ENCODE data around the gene CFAP119.
A peak's percentile ranks its signal among the peaks of the same experiment; 100 is the strongest.

The CFAP119 gene

DNA sequence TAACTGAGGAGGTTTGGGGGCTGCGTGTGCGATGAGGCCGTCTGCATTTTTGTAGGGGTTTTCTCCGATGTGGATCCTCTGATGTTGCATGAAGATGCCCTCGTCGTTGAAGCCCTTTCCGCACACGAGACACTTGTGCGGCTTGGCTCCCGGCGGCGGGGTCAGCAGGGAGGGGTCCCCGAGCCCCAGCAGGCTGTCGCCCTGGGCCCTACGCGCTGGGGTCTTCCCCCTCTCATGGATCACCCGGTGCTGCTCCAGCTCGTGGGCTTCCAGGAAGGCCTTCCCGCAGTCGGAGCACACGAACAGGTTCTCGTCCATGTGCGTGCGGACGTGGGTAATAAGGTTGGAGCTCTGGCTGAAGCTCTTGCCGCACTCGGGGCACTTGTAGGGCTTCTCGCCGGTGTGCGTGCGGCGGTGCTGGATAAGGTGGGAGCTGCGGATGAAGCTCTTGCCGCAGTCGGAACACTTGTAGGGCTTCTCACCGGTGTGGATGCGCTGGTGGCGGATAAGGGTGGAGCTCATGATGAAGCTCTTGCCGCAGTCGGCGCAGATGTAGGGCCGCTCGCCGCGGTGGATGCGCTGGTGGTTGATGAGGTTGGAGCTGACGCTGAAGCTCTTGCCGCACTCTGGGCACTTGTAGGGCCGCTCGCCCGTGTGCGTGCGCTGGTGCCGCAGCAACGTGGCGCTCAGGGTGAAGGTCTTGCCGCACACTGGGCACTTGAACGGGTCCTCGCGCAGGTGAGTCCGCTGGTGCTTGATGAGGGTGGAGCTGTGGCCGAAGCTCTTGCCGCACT lies 20.8 kb upstream of the CFAP119 start:
- no peak for DNase-seq (ENCODE audit: low read depth in 2 of 2)

DNA sequence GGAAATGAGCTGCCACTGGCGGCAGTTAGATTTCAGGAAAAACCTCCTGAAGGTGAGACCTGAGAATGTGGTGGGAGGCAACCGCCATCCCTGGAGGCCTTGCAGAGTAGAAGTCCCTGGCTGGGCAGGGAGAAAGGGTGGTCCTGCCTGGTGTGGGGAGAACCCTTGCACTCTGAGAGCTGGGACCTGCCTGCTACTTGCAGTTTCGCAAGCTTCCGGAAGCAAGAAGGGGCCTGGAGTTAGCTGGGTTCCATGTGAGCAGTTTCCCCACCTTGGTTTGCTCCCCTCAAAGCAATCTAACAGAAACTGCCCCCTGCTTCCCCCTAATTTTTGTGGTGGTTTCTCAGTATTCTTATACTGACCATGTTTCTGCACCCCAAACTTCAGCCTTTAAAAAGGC lies 18.7 kb upstream of the CFAP119 start:
- no peak for DNase-seq (ENCODE audit: low read depth in 2 of 2)

DNA sequence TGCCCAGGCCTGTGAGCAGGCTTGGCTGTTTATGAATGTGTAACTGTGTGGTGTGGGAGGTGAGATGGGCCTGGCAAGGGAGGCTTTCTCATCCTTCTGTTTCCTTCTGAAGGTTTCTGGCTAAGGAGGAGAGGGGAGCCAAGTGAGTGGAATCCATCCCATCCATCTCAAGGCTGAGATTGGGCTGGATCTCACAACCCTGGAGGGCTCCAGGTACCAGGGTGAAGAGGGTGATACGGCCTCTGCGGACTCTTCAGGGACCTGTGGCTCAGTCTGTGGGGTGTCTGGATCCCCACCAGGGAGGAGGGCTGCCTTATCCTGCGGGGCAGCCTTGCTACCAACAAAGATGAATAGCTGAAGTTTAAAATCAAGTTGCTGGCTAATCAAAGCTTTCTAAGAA lies 18.2 kb upstream of the CFAP119 start:
- DNase-seq (ENCODE audit: low read depth in 2 of 2), result no peak

DNA sequence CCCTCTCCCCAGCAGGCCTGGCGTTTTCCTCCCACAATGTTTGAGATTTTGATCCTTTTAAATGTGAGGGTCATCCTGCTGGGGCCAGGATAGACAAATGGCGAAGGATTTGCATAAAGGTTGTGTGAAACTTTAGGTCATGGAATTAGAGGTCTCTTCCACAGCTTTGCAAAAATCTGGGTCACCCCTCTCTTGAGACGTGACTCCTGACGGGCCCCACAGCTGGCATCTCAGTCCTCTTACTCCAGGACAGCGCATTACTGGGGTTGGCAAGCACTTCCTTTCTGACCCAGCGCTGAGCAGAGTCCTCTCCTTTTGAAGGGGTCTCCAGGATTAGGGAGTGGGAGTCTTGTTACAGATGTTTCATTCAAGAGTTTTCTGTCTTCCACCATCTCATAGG lies 17.7 kb upstream of the CFAP119 start:
- DNase-seq (ENCODE audit: low read depth in 2 of 2), result no peak

DNA sequence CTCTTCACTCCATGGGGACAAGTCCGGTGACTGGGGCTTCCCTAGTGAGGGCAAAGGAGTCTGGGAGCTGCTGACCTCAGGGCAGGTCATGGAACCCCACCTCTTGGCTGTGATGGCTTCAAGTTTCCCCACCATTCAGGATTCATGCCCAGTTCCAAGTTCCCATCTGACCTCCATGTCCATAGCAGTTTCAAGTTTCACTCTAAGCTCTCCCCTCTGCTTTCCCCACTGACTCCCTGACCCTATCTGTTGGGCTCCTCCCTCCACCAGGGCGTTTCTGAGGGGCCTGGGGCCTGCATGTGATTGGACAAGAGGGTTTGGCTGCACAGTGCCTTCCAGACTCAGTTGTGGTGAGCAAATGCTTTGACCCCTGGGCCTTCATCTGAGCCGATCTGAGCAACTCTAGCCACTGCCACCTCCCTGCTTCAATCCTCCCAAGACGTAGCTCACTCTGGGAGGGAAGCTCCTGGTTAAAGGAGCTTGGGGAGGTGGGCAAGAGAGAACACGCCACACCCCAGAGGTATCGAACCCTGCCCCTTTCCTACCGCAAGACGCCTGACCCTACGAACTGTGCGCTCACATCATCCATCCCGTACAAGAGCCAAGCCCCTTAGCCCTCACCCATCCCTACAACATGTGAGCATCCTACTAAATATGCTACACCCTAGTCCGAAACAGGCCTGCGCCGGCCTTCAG lies 16.8 kb upstream of the CFAP119 start:
- no peak for DNase-seq (ENCODE audit: low read depth in 2 of 2)

DNA sequence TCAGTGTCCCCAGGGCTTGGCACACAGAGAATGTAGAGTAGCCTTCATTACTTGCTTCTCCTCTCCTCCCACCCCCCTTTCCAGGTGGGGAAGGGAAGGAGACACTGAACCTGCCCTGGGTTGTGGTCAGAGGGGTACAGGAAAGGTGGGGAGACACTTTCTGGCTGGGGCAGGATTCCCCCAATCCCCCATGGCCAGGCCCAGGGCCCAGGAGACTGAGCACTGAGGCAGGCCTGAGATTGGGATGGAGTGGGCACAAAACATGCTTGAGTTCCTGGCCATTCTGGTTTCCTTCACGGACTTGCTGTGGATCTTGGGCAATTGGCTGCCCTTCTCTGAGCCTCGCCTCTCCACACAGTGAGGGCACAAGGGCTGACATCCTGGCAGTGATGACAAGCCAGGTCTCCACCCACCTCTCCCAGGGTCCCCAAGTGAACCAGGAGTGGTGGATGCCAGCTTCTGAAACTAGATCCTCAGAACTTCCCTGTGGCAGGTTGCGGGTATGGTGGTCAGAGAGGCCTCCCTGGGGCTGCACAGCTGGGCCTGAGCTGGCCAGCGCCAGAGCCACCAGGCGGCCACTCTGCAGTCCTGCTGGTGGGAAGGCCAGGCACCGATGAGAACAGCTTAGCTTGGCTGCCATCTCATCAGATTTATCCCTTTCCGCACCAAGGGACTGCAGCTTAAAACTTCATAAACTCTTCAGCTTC lies 15.9 kb upstream of the CFAP119 start:
- DNase-seq (ENCODE audit: low read depth in 2 of 2), result no peak

DNA sequence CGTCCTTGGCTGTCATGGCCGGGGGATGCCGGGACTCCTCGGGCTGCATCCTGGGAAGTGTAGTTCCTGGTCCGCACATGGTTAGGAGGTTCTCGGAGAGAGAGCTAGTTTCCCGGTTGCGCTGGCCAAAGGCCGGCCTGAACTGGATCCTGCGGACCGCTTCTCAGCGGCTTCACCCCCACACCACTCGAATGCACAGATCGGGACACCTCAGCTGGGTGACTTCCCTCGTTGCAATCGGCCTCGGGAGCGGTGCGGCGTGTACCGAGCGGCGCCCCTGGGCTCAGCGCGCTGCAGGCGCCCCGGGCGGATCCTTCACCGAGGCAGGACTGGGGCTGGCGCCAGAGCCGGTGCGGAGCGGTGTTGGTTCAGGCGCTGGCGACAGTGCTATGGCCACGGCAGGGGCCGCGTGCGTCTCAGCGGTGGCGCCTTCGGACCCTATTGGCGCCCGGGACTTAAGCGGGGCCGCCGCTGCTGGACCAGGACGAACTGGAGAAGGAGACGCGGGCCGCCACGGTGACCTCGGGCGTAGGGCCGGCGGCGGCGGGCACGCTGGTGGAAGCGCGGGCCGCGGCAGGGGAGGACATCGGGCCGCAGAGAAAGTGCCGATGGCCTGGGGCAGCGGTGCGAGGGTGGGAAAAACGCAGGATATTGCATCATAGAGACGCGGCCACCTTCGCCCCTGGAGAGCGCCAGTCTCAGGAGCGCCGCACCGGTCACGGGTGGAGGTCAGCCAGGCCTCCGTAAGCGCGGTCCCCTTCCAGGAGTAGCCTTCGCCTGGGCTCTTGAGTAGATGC lies 13.7 kb upstream of the CFAP119 start:
- peak; percentile 28 to 42 for DNase-seq (ENCODE audit: low read depth in 2 of 2)

DNA sequence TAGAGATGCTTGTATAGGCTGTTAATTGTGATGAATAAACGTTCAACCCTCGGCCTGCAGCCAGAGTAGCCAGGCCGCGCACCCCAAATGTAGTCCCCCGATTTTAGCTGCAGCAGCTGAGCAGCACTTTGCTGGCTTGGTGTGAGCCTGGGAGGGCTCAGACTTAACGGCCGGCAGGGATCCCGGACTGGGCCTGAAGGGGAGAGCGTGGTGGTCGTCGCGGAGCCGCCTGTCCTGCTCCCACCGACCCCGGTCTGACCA lies 13.2 kb upstream of the CFAP119 start:
- no peak for DNase-seq (ENCODE audit: low read depth in 2 of 2)

DNA sequence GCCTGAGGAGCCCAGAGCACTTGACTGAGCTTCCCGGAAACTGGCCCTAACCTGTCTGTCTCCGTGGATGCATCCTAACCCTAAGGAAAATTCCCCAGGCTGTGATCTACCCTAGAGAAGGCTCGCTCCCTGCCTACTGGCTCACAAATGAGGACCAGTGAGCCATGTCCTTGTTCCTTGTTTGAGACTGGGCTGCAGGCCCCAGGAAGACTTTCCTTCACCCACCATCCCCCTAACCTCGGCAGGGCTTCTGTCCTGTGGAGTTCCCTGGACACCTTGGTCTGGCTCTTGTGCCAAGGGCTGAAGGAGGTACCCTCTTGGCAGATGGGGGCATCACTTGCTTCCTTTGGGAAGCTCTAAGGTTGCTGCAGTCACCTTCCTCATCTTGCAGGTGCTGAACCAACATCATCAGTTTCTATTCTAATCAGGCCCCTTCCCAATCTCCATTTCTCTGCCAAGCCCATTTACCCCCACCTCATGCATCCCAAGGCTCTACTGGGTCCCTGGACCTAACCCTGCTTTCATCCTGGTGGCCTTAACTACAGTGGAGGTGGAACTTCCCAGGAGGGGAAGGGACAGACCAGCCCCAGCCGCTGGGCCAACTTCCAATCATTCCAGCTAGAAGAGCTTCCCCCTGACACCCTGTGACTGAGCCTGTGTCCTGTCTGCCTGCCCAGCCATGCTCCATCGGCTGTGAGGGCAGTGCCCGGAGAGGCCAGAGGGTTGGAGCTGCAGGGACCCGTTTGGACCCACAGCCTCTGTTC lies 12.7 kb upstream of the CFAP119 start:
- DNase-seq (ENCODE audit: low read depth in 2 of 2), result no peak

DNA sequence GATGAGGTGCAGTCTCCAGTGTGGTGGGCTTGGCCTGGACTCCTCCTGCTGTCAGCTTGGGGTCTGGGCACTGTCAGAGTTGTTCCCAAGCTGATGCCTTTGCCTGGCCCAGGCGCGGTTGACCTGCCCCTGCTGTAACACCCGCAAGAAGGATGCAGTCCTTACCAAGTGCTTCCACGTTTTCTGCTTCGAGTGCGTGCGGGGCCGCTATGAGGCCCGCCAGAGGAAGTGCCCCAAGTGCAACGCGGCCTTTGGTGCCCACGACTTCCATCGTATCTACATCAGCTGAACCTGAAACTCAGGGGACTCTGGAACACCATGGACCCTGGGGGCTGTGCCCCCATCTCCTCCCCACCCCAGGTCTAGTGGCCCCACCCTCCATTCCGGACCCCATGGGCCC lies 12.0 kb upstream of the CFAP119 start:
- DNase-seq (ENCODE audit: low read depth in 2 of 2), result no peak

DNA sequence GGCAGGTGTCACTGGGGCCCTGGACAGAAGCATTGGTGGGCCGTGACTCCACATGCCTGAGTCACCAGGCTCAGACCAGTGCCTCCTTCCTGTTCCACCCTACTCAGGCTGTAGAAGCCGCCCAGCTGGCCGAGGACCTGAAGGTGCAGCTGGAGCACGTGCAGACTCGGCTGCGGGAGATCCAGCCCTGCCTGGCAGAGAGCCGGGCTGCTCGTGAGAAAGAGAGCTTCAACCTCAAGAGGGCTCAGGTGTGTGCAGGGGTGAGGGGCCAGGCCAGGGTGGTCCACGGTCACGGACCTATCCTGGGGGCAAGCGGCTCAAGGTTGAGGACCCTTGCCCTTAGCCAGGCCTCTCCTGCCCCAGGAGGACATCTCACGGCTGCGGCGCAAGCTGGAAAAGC lies 9.9 kb upstream of the CFAP119 start:
- no peak for DNase-seq (ENCODE audit: low read depth in 2 of 2)

DNA sequence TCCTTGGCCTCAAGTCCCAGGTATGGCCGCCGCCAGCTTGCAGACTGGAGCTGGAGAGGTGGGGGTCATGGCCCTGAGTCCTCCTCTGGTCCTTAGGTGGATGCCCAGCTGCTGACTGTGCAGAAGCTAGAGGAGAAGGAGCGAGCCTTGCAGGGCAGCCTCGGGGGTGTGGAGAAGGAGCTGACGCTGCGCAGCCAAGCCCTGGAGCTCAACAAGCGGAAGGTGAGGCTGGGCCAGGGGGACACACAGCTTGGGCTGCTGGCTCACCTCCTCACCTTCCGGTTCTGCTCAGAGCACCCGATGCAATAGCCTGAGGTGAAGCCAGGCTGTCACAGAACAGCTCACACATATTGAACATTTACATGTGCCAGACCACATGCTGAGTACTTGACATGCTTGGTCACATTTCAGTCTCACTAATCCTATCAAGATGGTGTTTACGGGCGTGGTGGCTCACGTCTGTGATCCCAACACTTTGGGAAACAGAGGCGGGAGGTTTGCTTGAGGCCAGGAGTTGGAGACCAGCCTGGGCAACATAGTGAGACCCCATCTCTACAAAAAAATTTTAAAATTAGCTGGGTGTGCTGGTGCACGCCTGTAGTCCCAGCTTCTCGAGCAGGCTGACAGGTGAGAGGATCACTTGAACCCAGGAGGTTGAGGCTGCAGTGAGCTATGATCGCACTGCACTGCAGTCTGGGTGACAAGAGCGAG lies 7.7 kb upstream of the CFAP119 start:
- no peak for DNase-seq (ENCODE audit: low read depth in 2 of 2)

DNA sequence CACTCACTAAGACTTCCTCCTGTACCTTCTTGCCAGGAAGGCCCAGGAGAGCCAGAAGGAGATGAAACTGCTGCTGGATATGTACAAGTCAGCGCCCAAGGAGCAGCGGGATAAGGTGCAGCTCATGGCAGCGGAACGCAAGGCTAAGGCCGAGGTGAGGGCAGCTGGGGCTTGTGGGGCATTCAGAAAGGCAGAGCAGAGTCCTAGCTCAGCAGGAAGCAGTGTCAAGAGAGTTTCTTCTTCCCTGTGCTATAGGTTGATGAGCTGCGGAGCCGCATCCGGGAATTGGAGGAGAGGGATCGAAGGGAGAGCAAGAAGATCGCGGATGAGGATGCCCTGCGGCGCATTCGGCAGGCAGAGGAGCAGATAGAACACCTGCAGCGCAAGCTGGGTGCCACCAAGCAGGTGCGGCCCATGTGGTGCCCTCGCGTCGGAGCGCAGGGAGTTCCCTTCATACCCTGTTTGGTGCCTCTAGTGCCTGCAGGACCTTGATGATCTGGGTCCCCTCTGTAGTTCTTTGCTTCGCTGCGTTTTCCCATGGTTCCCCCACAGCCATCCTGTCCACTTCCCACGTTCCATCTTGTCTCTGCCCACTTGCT lies 6.8 kb upstream of the CFAP119 start:
- no peak for DNase-seq (ENCODE audit: low read depth in 2 of 2)

DNA sequence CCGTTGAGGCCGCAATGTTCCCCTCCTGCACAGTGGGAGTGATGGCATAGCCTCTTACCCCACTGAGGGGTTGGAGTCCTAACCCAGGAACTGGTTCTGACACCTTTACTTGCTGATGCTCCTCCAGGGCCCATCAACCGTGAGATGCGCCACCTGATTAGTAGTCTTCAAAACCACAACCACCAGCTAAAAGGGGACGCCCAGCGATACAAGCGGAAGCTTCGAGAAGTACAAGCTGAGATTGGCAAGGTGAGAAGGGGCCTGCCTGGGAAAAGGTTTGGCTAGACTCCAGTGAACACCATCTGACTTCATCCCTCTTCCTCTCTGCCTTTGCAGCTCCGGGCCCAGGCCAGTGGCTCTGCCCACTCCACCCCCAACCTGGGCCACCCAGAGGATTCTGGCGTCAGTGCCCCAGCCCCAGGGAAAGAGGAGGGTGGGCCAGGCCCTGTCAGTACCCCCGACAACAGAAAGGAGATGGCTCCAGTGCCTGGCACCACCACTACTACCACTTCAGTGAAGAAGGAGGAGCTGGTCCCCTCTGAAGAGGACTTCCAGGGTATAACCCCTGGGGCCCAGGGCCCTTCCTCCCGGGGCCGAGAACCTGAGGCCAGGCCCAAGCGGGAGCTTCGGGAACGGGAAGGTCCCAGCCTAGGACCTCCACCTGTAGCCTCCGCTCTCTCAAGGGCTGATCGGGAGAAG lies 6.1 kb upstream of the CFAP119 start:
- DNase-seq (ENCODE audit: low read depth in 2 of 2), result no peak

DNA sequence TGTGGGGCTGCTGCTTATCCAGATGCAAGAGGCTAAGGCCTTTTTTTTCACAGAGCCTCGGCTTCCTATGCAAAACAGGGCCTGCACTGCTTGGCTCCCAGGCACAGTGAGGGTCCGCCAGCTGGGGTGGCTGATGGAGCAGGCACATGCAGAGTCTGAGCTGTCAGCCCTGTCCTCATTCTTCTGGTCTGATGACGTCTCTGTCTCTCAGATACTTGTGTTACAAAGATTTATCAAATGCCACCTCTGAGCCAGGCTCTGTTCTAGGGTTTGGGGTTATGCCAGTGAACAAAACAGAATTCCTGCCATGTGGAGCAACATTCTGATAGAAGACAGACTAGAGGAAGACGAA lies 5.0 kb upstream of the CFAP119 start:
- DNase-seq (ENCODE audit: low read depth in 2 of 2), result no peak

DNA sequence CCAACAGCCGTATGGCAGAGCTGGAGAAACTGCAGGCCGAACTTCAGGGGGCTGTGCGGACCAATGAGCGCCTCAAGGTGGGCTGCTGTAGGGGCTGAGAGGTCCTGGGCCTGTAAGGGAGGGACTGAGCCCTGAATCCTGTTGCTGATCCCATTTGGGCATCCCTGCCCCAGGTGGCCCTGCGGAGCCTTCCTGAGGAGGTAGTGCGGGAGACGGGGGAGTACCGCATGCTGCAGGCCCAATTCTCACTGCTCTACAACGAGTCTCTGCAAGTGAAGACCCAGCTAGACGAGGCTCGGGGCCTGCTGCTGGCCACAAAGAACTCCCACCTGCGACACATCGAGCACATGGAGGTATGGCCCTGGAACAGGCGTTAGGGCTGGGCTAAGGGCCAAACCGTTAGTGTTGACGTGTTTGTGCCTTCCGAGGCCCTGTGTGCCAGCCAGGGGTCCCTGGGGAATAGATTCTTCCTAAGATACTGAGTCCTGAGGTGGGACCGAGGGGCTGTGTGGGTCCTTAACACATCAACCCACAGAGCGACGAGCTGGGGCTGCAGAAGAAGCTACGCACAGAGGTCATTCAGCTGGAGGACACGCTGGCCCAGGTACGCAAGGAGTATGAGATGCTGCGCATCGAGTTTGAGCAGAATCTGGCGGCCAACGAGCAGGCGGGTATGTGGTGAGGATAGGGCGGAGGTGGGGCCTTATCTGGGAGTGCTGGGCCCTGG lies 4.5 kb upstream of the CFAP119 start:
- no peak for DNase-seq (ENCODE audit: low read depth in 2 of 2)

DNA sequence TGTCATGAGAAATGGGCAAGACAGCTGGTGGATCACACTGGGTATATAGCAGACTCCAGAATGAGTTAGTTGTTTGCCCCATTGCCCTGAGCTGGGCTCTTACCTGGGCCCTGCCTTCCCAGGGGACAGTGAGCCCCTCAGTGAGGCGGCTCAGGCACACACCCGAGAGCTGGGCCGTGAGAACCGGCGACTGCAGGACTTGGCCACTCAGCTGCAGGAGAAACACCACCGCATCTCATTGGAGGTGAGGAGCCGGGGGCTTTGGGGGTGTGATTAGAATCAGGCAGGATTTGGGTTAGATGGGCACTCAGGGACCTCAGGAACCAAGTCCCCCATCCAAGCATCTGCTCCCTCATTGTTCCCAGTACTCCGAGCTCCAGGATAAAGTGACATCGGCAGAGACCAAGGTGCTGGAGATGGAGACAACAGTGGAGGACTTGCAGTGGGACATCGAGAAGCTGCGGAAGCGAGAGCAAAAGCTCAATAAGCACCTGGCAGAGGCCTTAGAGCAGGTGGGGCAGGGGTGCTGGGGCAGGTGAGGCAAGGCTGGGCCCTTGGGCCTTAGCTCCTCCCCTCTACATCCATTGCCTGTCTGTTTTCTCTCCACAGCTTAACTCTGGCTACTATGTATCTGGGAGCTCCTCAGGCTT lies 3.1 kb upstream of the CFAP119 start:
- no peak for DNase-seq (ENCODE audit: low read depth in 2 of 2)

DNA sequence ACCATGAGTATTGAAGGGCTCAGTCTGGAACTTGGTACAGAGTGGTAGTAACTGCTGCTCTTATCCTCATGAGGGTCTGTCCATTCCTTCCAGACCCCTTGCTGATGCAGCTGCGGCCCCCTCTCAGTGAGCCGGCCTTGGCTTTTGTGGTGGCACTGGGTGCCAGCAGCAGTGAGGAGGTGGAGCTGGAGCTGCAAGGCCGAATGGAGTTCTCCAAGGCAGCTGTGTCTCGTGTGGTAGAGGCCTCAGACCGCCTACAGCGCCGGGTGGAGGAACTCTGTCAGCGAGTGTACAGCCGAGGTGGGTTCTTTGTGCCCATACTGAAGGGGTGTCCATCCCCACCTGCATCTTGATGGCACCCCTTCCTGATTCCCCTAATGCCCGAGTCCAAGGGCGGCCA lies 2.2 kb upstream of the CFAP119 start:
- DNase-seq (ENCODE audit: low read depth in 2 of 2), result no peak

Measured in stimulated activated CD8-positive, alpha-beta memory T cell treated with anti-CD3 and anti-CD28 coated beads, Interleukin-7, amount 100 ng/mL, for 4 hours (primary cell).